CD14-positive monocyte (primary cell): ENCODE data around the gene OOSP4A. TPM values are rescaled to one million over a fixed set of nuclear protein-coding genes. Genes with fewer than 3 reads are reported as not detected.

Experiments
- DNase-seq, 3 donors: peaks; one replicate each; pipeline ENCODE4 v3.0.0-alpha.2; 2011 to 2022
- H2AFZ ChIP-seq: 2 replicates; pipeline ENCODE4 v1.6.0; 2012; ENCODE audit warnings: mild to moderate bottlenecking, low read depth, low read length, inconsistent platforms; ENCODE audit not compliant: insufficient read depth, poor library complexity, severe bottlenecking
- H3K27ac ChIP-seq, 2 donors: 1 replicate in 1 of 2; 2 replicates in 1 of 2; pipeline ENCODE4 v1.5.1; 2012 to 2013; ENCODE audit warnings: low read length in 2 of 2, control low read depth in 1 of 2, inconsistent platforms in 1 of 2, low read depth in 1 of 2, mild to moderate bottlenecking in 1 of 2
- H3K27me3 ChIP-seq, 2 donors: one replicate each; pipeline versions ENCODE4 v1.6.0 to v1.6.1; 2011 to 2013; ENCODE audit warnings: low read length in 2 of 2; ENCODE audit not compliant: control insufficient read depth in 2 of 2, insufficient read depth in 2 of 2
- H3K36me3 ChIP-seq, 2 donors: replicated peaks in 1 of 2; 1 replicate in 1 of 2; 2 replicates in 1 of 2; pipeline versions ENCODE4 v1.5.1 to v1.6.1; 2012 to 2013; ENCODE audit warnings: low read length in 2 of 2, control low read depth in 1 of 2, inconsistent platforms in 1 of 2, mild to moderate bottlenecking in 1 of 2; ENCODE audit not compliant: insufficient read depth in 2 of 2, control insufficient read depth in 1 of 2
- H3K4me1 ChIP-seq, 2 donors: 1 replicate in 1 of 2; 2 replicates in 1 of 2; pipeline versions ENCODE4 v1.5.1 to v1.6.1; 2012 to 2013; ENCODE audit warnings: low read length in 2 of 2, control low read depth in 1 of 2, inconsistent platforms in 1 of 2, mild to moderate bottlenecking in 1 of 2, moderate library complexity in 1 of 2; ENCODE audit not compliant: insufficient read depth in 2 of 2, control insufficient read depth in 1 of 2
- H3K4me2 ChIP-seq: replicated peaks from 2 replicates; pipeline ENCODE3; 2012; ENCODE audit warnings: low read length, moderate library complexity, mild to moderate bottlenecking; ENCODE audit not compliant: poor library complexity, severe bottlenecking; ENCODE audit errors: extremely low read depth
- H3K4me3 ChIP-seq, 3 experiments: fragments of 200-600 bp in 1 of 3; sonication (generic) in 1 of 3; replicated peaks in 1 of 3; 1 replicate in 2 of 3; 2 replicates in 1 of 3; pipeline ENCODE4 v1.5.1; 2011 to 2013; ENCODE audit warnings: low read length in 3 of 3, mild to moderate bottlenecking in 3 of 3, control low read depth in 2 of 3, low read depth in 2 of 3, inconsistent platforms in 1 of 3, moderate library complexity in 1 of 3
- H3K79me2 ChIP-seq: 2 replicates; pipeline ENCODE4 v1.6.0; 2012; ENCODE audit warnings: mild to moderate bottlenecking, control low read depth, inconsistent platforms, low read length, moderate library complexity; ENCODE audit not compliant: insufficient read depth
- H3K9ac ChIP-seq: 2 replicates; pipeline ENCODE4 v1.6.0; 2017; ENCODE audit warnings: low read length, mild to moderate bottlenecking; ENCODE audit not compliant: insufficient read depth, poor library complexity, severe bottlenecking
- H3K9me3 ChIP-seq, 2 donors: replicated peaks in 1 of 2; 1 replicate in 1 of 2; 2 replicates in 1 of 2; pipeline versions ENCODE4 v1.5.1 to v1.6.1; 2012 to 2013; ENCODE audit warnings: low read length in 2 of 2, control low read depth in 1 of 2; ENCODE audit not compliant: control insufficient read depth in 1 of 2, insufficient read depth in 1 of 2
- H4K20me1 ChIP-seq: 2 replicates; pipeline ENCODE4 v1.6.0; 2012; ENCODE audit warnings: mild to moderate bottlenecking, low read length, control low read depth, moderate library complexity; ENCODE audit not compliant: insufficient read depth
- H3K27ac Mint-ChIP-seq, 7 donors: one replicate each; pipeline ENCODE4 v1.8.0; 2020; ENCODE audit warnings: mild to moderate bottlenecking in 7 of 7, mixed read lengths in 7 of 7, moderate library complexity in 6 of 7, inconsistent platforms in 2 of 7
- H3K27me3 Mint-ChIP-seq, 3 donors: one replicate each; pipeline ENCODE4 v1.8.0; 2021 to 2022; ENCODE audit warnings: low read depth in 3 of 3, mild to moderate bottlenecking in 3 of 3, mixed read lengths in 3 of 3, moderate library complexity in 3 of 3, inconsistent platforms in 1 of 3
- H3K36me3 Mint-ChIP-seq, 2 donors: one replicate each; pipeline ENCODE4 v1.8.0; 2020; ENCODE audit warnings: mixed read lengths in 2 of 2, inconsistent platforms in 1 of 2, mild to moderate bottlenecking in 1 of 2
- H3K4me1 Mint-ChIP-seq: one replicate; pipeline ENCODE4 v1.8.0; 2020; ENCODE audit warnings: mild to moderate bottlenecking, mixed read lengths
- H3K4me3 Mint-ChIP-seq, 2 donors: one replicate each; pipeline ENCODE4 v1.8.0; 2020; ENCODE audit warnings: mild to moderate bottlenecking in 2 of 2, mixed read lengths in 2 of 2, moderate library complexity in 1 of 2
- H3K9me3 Mint-ChIP-seq, 7 donors: one replicate each; pipeline ENCODE4 v1.8.0; 2020 to 2022; ENCODE audit warnings: mixed read lengths in 7 of 7, mild to moderate bottlenecking in 6 of 7, moderate library complexity in 6 of 7, inconsistent platforms in 2 of 7
- CTCF ChIP-seq: fragments of 200-600 bp; IDR thresholded peaks from one replicate; pipeline ENCODE4 v1.8.0; 2022; ENCODE audit warnings: antibody characterized with exemption, mild to moderate bottlenecking
- WGBS: methylation state at CpG from one replicate; pipeline ENCODE4 v1.1.5; 2013; ENCODE audit warnings: missing lambda C conversion rate; ENCODE audit not compliant: insufficient coverage; 5-methylcytosine and 5-hydroxymethylcytosine counted together
- intact Hi-C, 2 donors: fragments of 100-400 bp; cut with micrococcal nuclease; formaldehyde crosslinking; loops; one replicate each; pipeline versions ENCODE4 v1.15.0 to v1.15.1; 2023
- polyA plus RNA-seq, 3 donors: library from polyadenylated mRNA; depleted of rRNA in 1 of 3; unstranded in 2 of 3; stranded (reverse) in 1 of 3; fragments of 300-500 nt in 2 of 3; fragments of >200 nt in 1 of 3; fragmentation: Illumina TruSeq in 2 of 3; gene quantifications; 1 replicate in 2 of 3; 2 replicates in 1 of 3; pipeline ENCODE4 v1.2.3, GENCODE V29; 2012 to 2021

Gene OOSP4A
- polyA plus RNA-seq, 3 donors, result not detected

- H2AFZ ChIP-seq, result no peak overlapping the region
Observed at GRCh38 chr11:59938718-59939117, 25.1 kb upstream of the OOSP4A start.

GRCh38 chr11:59939482-59939881 lies 24.4 kb upstream of the OOSP4A start:
- H3K9me3 Mint-ChIP-seq, result peaks cover 6 to 12% (median 10%) of the 10 kb centered on the region in 7 donors
- Histone ChIP-seq H3K9ac (no peak overlapping the region), H3K27ac (no peak overlapping the region), H3K9me3 (peaks cover 0 to 6% of the 10 kb centered on the region in 2 donors), H3K4me3 (no peak overlapping the region), H3K4me1 (no peaks in the 10 kb centered on the region), H3K36me3 (no peaks in the 10 kb centered on the region), H2AFZ (no peak overlapping the region), H3K79me2 (no peaks in the 10 kb centered on the region), H4K20me1 (no peaks in the 10 kb centered on the region), H3K4me2 (no peak overlapping the region), H3K27me3 (no peaks in the 10 kb centered on the region)
- peak overlapping the region in 1 of 7 donors; percentile 40 for H3K27ac Mint-ChIP-seq
- no peak for TF ChIP-seq CTCF
- intact Hi-C loops, result no loop called here
- H3K36me3 Mint-ChIP-seq, result no peaks in the 10 kb centered on the region
- H3K27me3 Mint-ChIP-seq, result peaks cover 0 to 9% (median 3%) of the 10 kb centered on the region in 3 donors
- 53% methylated on average over 2 of the region's 2 CpGs for WGBS
- no peak for DNase-seq
- H3K4me1 Mint-ChIP-seq, result peaks cover 11% of the 10 kb centered on the region
- no peak overlapping the region for H3K4me3 Mint-ChIP-seq

More at GRCh38 chr11:59938718-59939117, 25.1 kb upstream of the OOSP4A start:
- Mint-ChIP-seq H3K27ac (peak overlapping the region in 1 of 7 donors; percentile 35), H3K4me1 (peaks cover 11% of the 10 kb centered on the region), H3K4me3 (no peak overlapping the region), H3K36me3 (no peaks in the 10 kb centered on the region), H3K27me3 (peaks cover 0 to 9% (median 3%) of the 10 kb centered on the region in 3 donors), H3K9me3 (peaks cover 4 to 12% (median 10%) of the 10 kb centered on the region in 7 donors)
- Histone ChIP-seq H3K27me3 (no peaks in the 10 kb centered on the region), H3K4me3 (no peak overlapping the region), H3K9ac (no peak overlapping the region), H3K79me2 (no peaks in the 10 kb centered on the region), H3K9me3 (peaks cover 0 to 3% of the 10 kb centered on the region in 2 donors), H3K27ac (no peak overlapping the region), H3K36me3 (no peaks in the 10 kb centered on the region), H3K4me1 (no peaks in the 10 kb centered on the region), H4K20me1 (no peaks in the 10 kb centered on the region), H3K4me2 (no peak overlapping the region)
- 89% methylated on average over 3 of the region's 3 CpGs for whole genome bisulfite sequencing
- no peak for TF ChIP-seq CTCF
- DNase-seq, result no peak
- intact Hi-C loops, result no loop called here
